Epithelial cell of proximal tubule (primary cell): ENCODE measurements around the gene MPPED2. TPM values are rescaled to one million over a fixed set of nuclear protein-coding genes. Genes with fewer than 3 reads are reported as not detected.

ENCODE experiments used
- DNase-seq: peaks from one replicate; pipeline ENCODE4 v3.0.0-alpha.2; 2011; ENCODE audit warnings: low read depth
- H3K4me3 ChIP-seq: 2 replicates; pipeline ENCODE4 v1.5.1; 2011; ENCODE audit warnings: low read depth, mild to moderate bottlenecking, low read length
- total RNA-seq: library from RNA; depleted of rRNA; stranded (reverse); fragments of >200 nt; gene quantifications from 2 replicates; pipeline ENCODE4 v1.2.3, GENCODE V29; 2015
- TF ChIP-seq, protein P1 (sequence below): conservative IDR thresholded peaks from 2 replicates; pipeline ENCODE4 v1.5.1; 2012; ENCODE audit warnings: low read depth, mild to moderate bottlenecking, low read length

Gene MPPED2
- total RNA-seq, 1 donor from 2014 or later = 0.17 TPM

DNA sequence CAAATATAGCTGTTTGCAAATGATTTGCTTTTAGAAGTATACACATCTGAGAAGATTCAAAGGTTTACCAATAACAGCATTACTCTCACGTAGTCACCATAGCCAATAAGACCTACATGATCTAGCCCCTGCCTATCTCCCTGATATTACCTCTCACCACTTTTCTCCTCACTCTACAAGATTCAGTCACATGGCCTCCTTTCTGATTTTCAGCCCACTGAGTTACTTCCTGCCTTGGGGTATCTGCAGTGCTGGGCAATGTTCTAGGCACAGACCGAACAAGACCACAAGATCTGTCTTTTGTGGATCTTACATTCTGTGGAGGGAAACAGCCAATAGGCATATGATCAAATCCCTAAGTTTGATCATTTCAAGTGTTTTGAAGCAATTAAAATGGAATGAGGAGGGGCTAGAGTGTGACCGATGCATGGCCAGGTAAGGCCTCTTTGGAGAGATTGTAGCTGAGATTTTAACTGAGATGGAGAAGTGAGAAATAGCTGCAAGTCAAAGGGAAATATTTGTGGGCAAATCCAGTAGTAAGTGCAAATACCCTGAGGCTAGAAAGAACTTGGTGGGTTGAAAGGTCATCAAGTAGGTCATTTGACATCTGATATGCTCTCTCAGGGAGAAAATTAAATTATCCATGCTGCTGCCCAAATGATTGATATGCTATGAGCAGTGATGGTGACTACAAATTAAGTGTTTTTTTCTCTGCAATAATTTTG lies 220.2 kb downstream of the MPPED2 start:
- no peak for DNase-seq
- TF ChIP-seq, protein P1, sequence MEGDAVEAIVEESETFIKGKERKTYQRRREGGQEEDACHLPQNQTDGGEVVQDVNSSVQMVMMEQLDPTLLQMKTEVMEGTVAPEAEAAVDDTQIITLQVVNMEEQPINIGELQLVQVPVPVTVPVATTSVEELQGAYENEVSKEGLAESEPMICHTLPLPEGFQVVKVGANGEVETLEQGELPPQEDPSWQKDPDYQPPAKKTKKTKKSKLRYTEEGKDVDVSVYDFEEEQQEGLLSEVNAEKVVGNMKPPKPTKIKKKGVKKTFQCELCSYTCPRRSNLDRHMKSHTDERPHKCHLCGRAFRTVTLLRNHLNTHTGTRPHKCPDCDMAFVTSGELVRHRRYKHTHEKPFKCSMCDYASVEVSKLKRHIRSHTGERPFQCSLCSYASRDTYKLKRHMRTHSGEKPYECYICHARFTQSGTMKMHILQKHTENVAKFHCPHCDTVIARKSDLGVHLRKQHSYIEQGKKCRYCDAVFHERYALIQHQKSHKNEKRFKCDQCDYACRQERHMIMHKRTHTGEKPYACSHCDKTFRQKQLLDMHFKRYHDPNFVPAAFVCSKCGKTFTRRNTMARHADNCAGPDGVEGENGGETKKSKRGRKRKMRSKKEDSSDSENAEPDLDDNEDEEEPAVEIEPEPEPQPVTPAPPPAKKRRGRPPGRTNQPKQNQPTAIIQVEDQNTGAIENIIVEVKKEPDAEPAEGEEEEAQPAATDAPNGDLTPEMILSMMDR = no peak
- H3K4me3 ChIP-seq = no peak overlapping the region

- DNase-seq = no peak
- no peak overlapping the region for H3K4me3 ChIP-seq
- TF ChIP-seq, protein P1 = no peak
Measured at GRCh38 chr11:30364837-30365482, 221.2 kb downstream of the MPPED2 start.

- no peak for DNase-seq
- TF ChIP-seq, protein P1 = no peak
- H3K4me3 ChIP-seq = no peak overlapping the region
Measured at GRCh38 chr11:30364139-30364836, 221.9 kb downstream of the MPPED2 start.

DNA sequence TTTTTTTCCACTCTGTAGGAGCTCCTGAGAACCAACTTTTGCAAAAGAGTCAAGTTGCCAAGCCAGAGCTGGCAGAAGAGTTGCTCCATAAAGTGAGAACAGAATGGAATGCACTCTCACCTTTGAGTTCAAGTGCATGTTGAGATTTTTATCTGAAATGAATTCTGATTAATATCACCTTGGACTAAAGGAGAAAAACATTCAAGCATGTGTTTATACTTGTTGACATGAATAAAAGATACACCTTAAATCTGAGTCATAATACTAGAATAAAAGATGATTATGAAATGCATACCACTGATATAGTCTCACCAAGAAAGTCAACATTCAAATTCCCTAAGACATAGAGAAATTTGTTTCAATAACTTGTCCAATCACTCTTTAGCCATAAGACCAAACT lies 225.4 kb downstream of the MPPED2 start:
- DNase-seq = no peak
- TF ChIP-seq, protein P1 = no peak
- no peak overlapping the region for H3K4me3 ChIP-seq
